HepG2 (cell line): ENCODE results near the gene KHK. TPM values are rescaled to one million over a fixed set of nuclear protein-coding genes. Genes with fewer than 3 reads are reported as not detected.

Experiments
- CEBPB ChIP-seq: IDR thresholded peaks from 2 replicates; pipeline ENCODE4 v1.6.1; 2011; ENCODE audit warnings: low read depth, low read length, improper control_type of control experiment, borderline replicate concordance
- FOXK1 ChIP-seq: sonication (generic); formaldehyde crosslinking; IDR thresholded peaks from 2 replicates; pipeline ENCODE4 v1.4.0; 2020; ENCODE audit warnings: low read depth, missing genetic modification reagents, borderline replicate concordance
- GLI4 ChIP-seq: sonication (generic); formaldehyde crosslinking; IDR thresholded peaks from 2 replicates; pipeline ENCODE4 v1.5.1; 2020; ENCODE audit warnings: missing genetic modification reagents, mild to moderate bottlenecking, moderate library complexity, borderline replicate concordance
- GPN1 ChIP-seq: sonication (generic); formaldehyde crosslinking; IDR thresholded peaks from 2 replicates; pipeline ENCODE4 v1.5.1; 2020; ENCODE audit warnings: missing genetic modification reagents, borderline replicate concordance
- HBP1 ChIP-seq: IDR thresholded peaks from 2 replicates; pipeline ENCODE4 v1.6.1; 2016; ENCODE audit warnings: low read depth, control low read depth
- HNRNPK ChIP-seq: fragments of 200-400 bp; formaldehyde crosslinking; IDR thresholded peaks from 2 replicates; pipeline ENCODE4 v1.6.1; 2018; ENCODE audit warnings: low read length, low read depth, moderate library complexity, mild to moderate bottlenecking; ENCODE audit not compliant: poor library complexity, severe bottlenecking
- MAZ ChIP-seq, 2 experiments: sonication (generic) in 1 of 2; formaldehyde crosslinking in 1 of 2; IDR thresholded peaks; 2 replicates each; pipeline versions ENCODE4 v1.5.0 to v1.6.1; 2012 to 2020; ENCODE audit warnings: low read depth in 2 of 2, mild to moderate bottlenecking in 2 of 2, borderline replicate concordance in 1 of 2, improper control_type of control experiment in 1 of 2, low read length in 1 of 2, missing genetic modification reagents in 1 of 2, moderate library complexity in 1 of 2
- MED1 ChIP-seq: sonication (generic); formaldehyde crosslinking; IDR thresholded peaks from 2 replicates; pipeline ENCODE4 v1.4.0; 2020; ENCODE audit warnings: missing genetic modification reagents
- MNT ChIP-seq: fragments of 450-650 bp; IDR thresholded peaks from 2 replicates; pipeline ENCODE4 v1.6.1; 2016
- SMAD3 ChIP-seq: sonication (generic); formaldehyde crosslinking; IDR thresholded peaks from 2 replicates; pipeline ENCODE4 v1.4.0; 2020; ENCODE audit warnings: missing genetic modification reagents
- SP1 ChIP-seq, 2 experiments: fragments of 450-650 bp in 1 of 2; sonication (generic) in 1 of 2; formaldehyde crosslinking in 1 of 2; IDR thresholded peaks; 2 replicates each; pipeline versions ENCODE4 v1.4.0 to v1.6.1; 2016 to 2020; ENCODE audit warnings: missing genetic modification reagents in 1 of 2
- XRCC5 ChIP-seq: fragments of 200-400 bp; formaldehyde crosslinking; optimal IDR thresholded peaks from 2 replicates; pipeline ENCODE3; 2017; ENCODE audit warnings: mild to moderate bottlenecking, low read length
- ZBTB10 ChIP-seq: sonication (generic); formaldehyde crosslinking; IDR thresholded peaks from 2 replicates; pipeline ENCODE4 v1.4.0; 2020; ENCODE audit warnings: missing genetic modification reagents, borderline replicate concordance
- ZBTB25 ChIP-seq: IDR thresholded peaks from 2 replicates; pipeline ENCODE4 v1.6.1; 2018; ENCODE audit warnings: missing genetic modification reagents
- ZMAT5 ChIP-seq: sonication (generic); formaldehyde crosslinking; IDR thresholded peaks from 2 replicates; pipeline ENCODE4 v1.5.0; 2020; ENCODE audit warnings: mild to moderate bottlenecking, low read depth, missing genetic modification reagents, borderline replicate concordance
- ZNF468 ChIP-seq: sonication (generic); formaldehyde crosslinking; IDR thresholded peaks from 2 replicates; pipeline ENCODE4 v1.8.0; 2022; ENCODE audit warnings: mild to moderate bottlenecking, moderate library complexity, missing genetic modification reagents
- ZNF879 ChIP-seq: sonication (generic); formaldehyde crosslinking; IDR thresholded peaks from 2 replicates; pipeline ENCODE4 v1.8.1; 2023; ENCODE audit warnings: missing genetic modification reagents
- ZUFSP ChIP-seq: sonication (generic); formaldehyde crosslinking; IDR thresholded peaks from 2 replicates; pipeline ENCODE4 v1.9.0; 2021; ENCODE audit warnings: missing genetic modification reagents, mild to moderate bottlenecking, borderline replicate concordance
- polyA plus RNA-seq, 8 experiments: library from polyadenylated mRNA; depleted of rRNA in 3 of 8; stranded (reverse) in 7 of 8; unstranded in 1 of 8; fragments of >200 nt; fragmentation: Illumina TruSeq in 4 of 8; extraction: Trizol in 4 of 8; gene quantifications; 2 replicates each; pipeline versions ENCODE4 v1.2.1 to v1.2.3, GENCODE V29; 2011 to 2016; ENCODE audit warnings: low read depth in 4 of 8, missing spikeins in 1 of 8, mixed read lengths in 1 of 8; ENCODE audit not compliant: insufficient read depth in 1 of 8
- total RNA-seq, 5 experiments: library from RNA; depleted of rRNA; stranded (reverse); fragments of >200 nt; fragmentation: Illumina TruSeq; extraction: Trizol; gene quantifications; 2 replicates each; pipeline ENCODE4 v1.2.3, GENCODE V29; 2016; ENCODE audit warnings: low read depth in 1 of 5

Gene KHK
- total and polyA plus RNA-seq, 2 of the 13 experiments (the other 11 are each of a cell fraction or from before 2014, with no cell fraction given): 40.9 to 99.2 TPM

- TF ChIP-seq ZBTB25 (CRISPR knock-in tag) (no peak; the same call in 1 of the 2 replicates), ZBTB10 (CRISPR knock-in tag) (no peak; the same call in 1 of the 2 replicates), GLI4 (no peak), HNRNPK (no peak), SMAD3 (CRISPR knock-in tag) (no peak), ZNF879 (no peak), FOXK1 (CRISPR knock-in tag) (no peak), MNT (no peak), XRCC5 (peak; percentile 14), ZMAT5 (CRISPR knock-in tag) (no peak), HBP1 (peak; percentile 15; the same call in 1 of the 2 replicates), ZNF468 (CRISPR knock-in tag) (no peak), CEBPB (no peak), GPN1 (CRISPR knock-in tag) (no peak), SP1 (IDR thresholded peaks at IDR 0.05) (no peak), SP1 (CRISPR knock-in tag; IDR thresholded peaks at IDR 0.05) (no peak), ZUFSP (CRISPR knock-in tag) (no peak), MAZ (IDR thresholded peaks at IDR 0.05; ENCODE audit: borderline replicate concordance, low read depth, low read length) (no peak), MAZ (CRISPR knock-in tag; IDR thresholded peaks at IDR 0.05; ENCODE audit: low read depth) (peak; percentile 74; the same call in 1 of the 2 replicates), MED1 (no peak; the same call in 1 of the 2 replicates)
Measured at GRCh38 chr2:27086724-27087593, at the start of gene KHK (continued).
